ENCODE data around the gene VSIG10L.

The VSIG10L gene

GRCh38 chr19:51354742-51355148, 12.8 kb upstream of the VSIG10L start:
- H4K20me1 ChIP-seq (ENCODE audit: insufficient read depth, low read length): no peaks in the 10 kb centered on the region
- H3K9me3 ChIP-seq (ENCODE audit: low read length): no peaks in the 10 kb centered on the region
- no peaks in the 10 kb centered on the region for H3K9me2 ChIP-seq (ENCODE audit: low read depth, low read length)
- no peaks in the 10 kb centered on the region for H3K27me3 ChIP-seq (ENCODE audit: insufficient read depth, low read length)
- no peaks in the 10 kb centered on the region for H3F3A ChIP-seq (ENCODE audit: insufficient read depth, low read length)
- H2AFZ ChIP-seq (ENCODE audit: low read length): no peak overlapping the region
- no peaks in the 10 kb centered on the region for H3K4me1 ChIP-seq (ENCODE audit: insufficient read depth, low read length, severe bottlenecking)
- H3K36me3 ChIP-seq (ENCODE audit: insufficient read depth, low read length): peaks cover 36% of the 10 kb centered on the region
- TF ChIP-seq CTCF (IDR thresholded peaks at IDR 0.05; ENCODE audit: low read length) (no peak), EZH2 (IDR thresholded peaks at IDR 0.05; ENCODE audit: borderline replicate concordance, low read length) (no peak)
- H3K79me2 ChIP-seq (ENCODE audit: insufficient read depth, low read length): no peaks in the 10 kb centered on the region
- no peak overlapping the region for H3K4me3 ChIP-seq (ENCODE audit: low read depth, low read length, poor library complexity, severe bottlenecking)
- no peak overlapping the region for H3K9ac ChIP-seq (ENCODE audit: low read length)
- H3K27ac ChIP-seq (ENCODE audit: low read depth, low read length, poor library complexity, severe bottlenecking): no peak overlapping the region
- H3K4me2 ChIP-seq (ENCODE audit: low read length): no peak overlapping the region

- Histone ChIP-seq H3K4me3 (ENCODE audit: low read depth, low read length, poor library complexity, severe bottlenecking) (no peak overlapping the region), H3K27me3 (ENCODE audit: insufficient read depth, low read length) (no peaks in the 10 kb centered on the region), H2AFZ (ENCODE audit: low read length) (no peak overlapping the region), H3K9me2 (ENCODE audit: low read depth, low read length) (no peaks in the 10 kb centered on the region), H3K4me2 (ENCODE audit: low read length) (no peak overlapping the region), H3F3A (ENCODE audit: insufficient read depth, low read length) (no peaks in the 10 kb centered on the region), H3K79me2 (ENCODE audit: insufficient read depth, low read length) (no peaks in the 10 kb centered on the region), H3K36me3 (ENCODE audit: insufficient read depth, low read length) (peaks cover 36% of the 10 kb centered on the region), H3K4me1 (ENCODE audit: insufficient read depth, low read length, severe bottlenecking) (no peaks in the 10 kb centered on the region), H4K20me1 (ENCODE audit: insufficient read depth, low read length) (no peaks in the 10 kb centered on the region), H3K9me3 (ENCODE audit: low read length) (no peaks in the 10 kb centered on the region), H3K27ac (ENCODE audit: low read depth, low read length, poor library complexity, severe bottlenecking) (no peak overlapping the region), H3K9ac (ENCODE audit: low read length) (no peak overlapping the region)
- TF ChIP-seq EZH2 (IDR thresholded peaks at IDR 0.05; ENCODE audit: borderline replicate concordance, low read length) (no peak), CTCF (IDR thresholded peaks at IDR 0.05; ENCODE audit: low read length) (no peak)
Measured at GRCh38 chr19:51354103-51354741, 12.3 kb upstream of the VSIG10L start.

- Histone ChIP-seq H3K27ac (ENCODE audit: low read depth, low read length, poor library complexity, severe bottlenecking) (no peak overlapping the region), H3K9me2 (ENCODE audit: low read depth, low read length) (no peaks in the 10 kb centered on the region), H3K4me3 (ENCODE audit: low read depth, low read length, poor library complexity, severe bottlenecking) (no peak overlapping the region), H3K27me3 (ENCODE audit: insufficient read depth, low read length) (no peaks in the 10 kb centered on the region), H3K79me2 (ENCODE audit: insufficient read depth, low read length) (no peaks in the 10 kb centered on the region), H3K9ac (ENCODE audit: low read length) (no peak overlapping the region), H3K9me3 (ENCODE audit: low read length) (no peaks in the 10 kb centered on the region), H3K4me2 (ENCODE audit: low read length) (no peak overlapping the region), H2AFZ (ENCODE audit: low read length) (no peak overlapping the region), H3F3A (ENCODE audit: insufficient read depth, low read length) (no peaks in the 10 kb centered on the region), H4K20me1 (ENCODE audit: insufficient read depth, low read length) (no peaks in the 10 kb centered on the region), H3K36me3 (ENCODE audit: insufficient read depth, low read length) (peaks cover 42% of the 10 kb centered on the region), H3K4me1 (ENCODE audit: insufficient read depth, low read length, severe bottlenecking) (no peaks in the 10 kb centered on the region)
- TF ChIP-seq CTCF (IDR thresholded peaks at IDR 0.05; ENCODE audit: low read length): no peak
- TF ChIP-seq EZH2 (IDR thresholded peaks at IDR 0.05; ENCODE audit: borderline replicate concordance, low read length): no peak
Measured at GRCh38 chr19:51352783-51353360, 10.9 kb upstream of the VSIG10L start.

Measured in OCI-LY1 (cell line).